Type B pancreatic cell (in vitro differentiated cells): ENCODE results near the gene ASPRV1. TPM values are rescaled to one million over a fixed set of nuclear protein-coding genes. Genes with fewer than 3 reads are reported as not detected.

Source experiments
- DNase-seq: peaks from one replicate; pipeline ENCODE4 v3.0.0; 2021; ENCODE audit warnings: mixed read lengths; ENCODE audit not compliant: unreplicated experiment; ENCODE audit errors: extremely low spot score
- H3K27ac Mint-ChIP-seq: 2 replicates; pipeline ENCODE4 v1.8.0; 2021; ENCODE audit warnings: mild to moderate bottlenecking, mixed read lengths
- H3K27me3 Mint-ChIP-seq: 2 replicates; pipeline ENCODE4 v1.8.0; 2021; ENCODE audit warnings: mixed read lengths
- H3K36me3 Mint-ChIP-seq: 2 replicates; pipeline ENCODE4 v1.8.0; 2021; ENCODE audit warnings: mixed read lengths
- H3K4me1 Mint-ChIP-seq: one replicate; pipeline ENCODE4 v1.8.0; 2021; ENCODE audit warnings: mixed read lengths; ENCODE audit not compliant: unreplicated experiment
- H3K4me3 Mint-ChIP-seq: 2 replicates; pipeline ENCODE4 v1.8.0; 2021; ENCODE audit warnings: mild to moderate bottlenecking, mixed read lengths
- H3K9me3 Mint-ChIP-seq: 2 replicates; pipeline ENCODE4 v1.8.0; 2021; ENCODE audit warnings: mixed read lengths
- total RNA-seq: library from RNA; stranded (reverse); gene quantifications from 2 replicates; pipeline ENCODE4 v1.2.1, GENCODE V29; 2021; ENCODE audit warnings: low replicate concordance
- TF ChIP-seq, protein P1 (sequence below): fragments of 200-600 bp; sonication (generic); conservative IDR thresholded peaks from 2 replicates; pipeline ENCODE4 v1.5.0; 2021; ENCODE audit warnings: antibody characterized with exemption, mild to moderate bottlenecking

The ASPRV1 gene
- total RNA-seq, 1 donor from 2014 or later, result 1.3 TPM

DNA sequence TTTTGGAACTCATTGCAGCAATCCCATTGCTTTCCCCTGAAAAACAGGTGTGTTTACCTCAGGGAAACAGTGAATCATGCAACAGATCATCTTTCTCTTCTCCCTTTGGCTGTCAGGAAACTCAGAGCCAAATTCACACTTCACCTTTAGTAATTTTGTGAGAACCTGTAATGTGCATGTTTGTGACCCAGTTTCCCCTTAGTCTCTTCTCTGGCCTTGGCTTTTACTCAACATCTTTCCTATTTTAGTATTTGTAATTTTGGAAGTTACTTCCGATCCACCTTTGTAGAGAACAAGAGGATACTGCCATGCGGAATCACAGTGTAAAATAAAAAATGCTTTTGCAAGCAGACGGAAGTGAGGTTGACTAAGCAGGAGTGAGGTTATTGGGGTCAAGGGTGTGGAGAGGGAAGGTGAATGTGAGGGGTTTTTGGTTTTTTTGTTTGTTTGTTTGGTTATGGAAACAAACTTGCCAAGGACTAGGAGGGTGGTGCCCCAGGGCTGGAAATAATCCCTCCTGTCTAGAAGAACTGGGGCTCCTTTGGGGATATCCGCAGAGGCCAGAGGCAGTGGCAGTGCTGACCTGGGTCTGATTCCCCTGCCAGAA lies 14.0 kb downstream of the ASPRV1 start:
- H3K4me3 Mint-ChIP-seq, result no peak overlapping the region
- no peaks in the 10 kb centered on the region for H3K4me1 Mint-ChIP-seq
- H3K27me3 Mint-ChIP-seq, result no peaks in the 10 kb centered on the region
- TF ChIP-seq, protein P1, sequence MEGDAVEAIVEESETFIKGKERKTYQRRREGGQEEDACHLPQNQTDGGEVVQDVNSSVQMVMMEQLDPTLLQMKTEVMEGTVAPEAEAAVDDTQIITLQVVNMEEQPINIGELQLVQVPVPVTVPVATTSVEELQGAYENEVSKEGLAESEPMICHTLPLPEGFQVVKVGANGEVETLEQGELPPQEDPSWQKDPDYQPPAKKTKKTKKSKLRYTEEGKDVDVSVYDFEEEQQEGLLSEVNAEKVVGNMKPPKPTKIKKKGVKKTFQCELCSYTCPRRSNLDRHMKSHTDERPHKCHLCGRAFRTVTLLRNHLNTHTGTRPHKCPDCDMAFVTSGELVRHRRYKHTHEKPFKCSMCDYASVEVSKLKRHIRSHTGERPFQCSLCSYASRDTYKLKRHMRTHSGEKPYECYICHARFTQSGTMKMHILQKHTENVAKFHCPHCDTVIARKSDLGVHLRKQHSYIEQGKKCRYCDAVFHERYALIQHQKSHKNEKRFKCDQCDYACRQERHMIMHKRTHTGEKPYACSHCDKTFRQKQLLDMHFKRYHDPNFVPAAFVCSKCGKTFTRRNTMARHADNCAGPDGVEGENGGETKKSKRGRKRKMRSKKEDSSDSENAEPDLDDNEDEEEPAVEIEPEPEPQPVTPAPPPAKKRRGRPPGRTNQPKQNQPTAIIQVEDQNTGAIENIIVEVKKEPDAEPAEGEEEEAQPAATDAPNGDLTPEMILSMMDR, result no peak
- H3K36me3 Mint-ChIP-seq, result peaks cover 4% of the 10 kb centered on the region
- DNase-seq, result no peak
- no peaks in the 10 kb centered on the region for H3K9me3 Mint-ChIP-seq
- H3K27ac Mint-ChIP-seq, result no peak overlapping the region

DNA sequence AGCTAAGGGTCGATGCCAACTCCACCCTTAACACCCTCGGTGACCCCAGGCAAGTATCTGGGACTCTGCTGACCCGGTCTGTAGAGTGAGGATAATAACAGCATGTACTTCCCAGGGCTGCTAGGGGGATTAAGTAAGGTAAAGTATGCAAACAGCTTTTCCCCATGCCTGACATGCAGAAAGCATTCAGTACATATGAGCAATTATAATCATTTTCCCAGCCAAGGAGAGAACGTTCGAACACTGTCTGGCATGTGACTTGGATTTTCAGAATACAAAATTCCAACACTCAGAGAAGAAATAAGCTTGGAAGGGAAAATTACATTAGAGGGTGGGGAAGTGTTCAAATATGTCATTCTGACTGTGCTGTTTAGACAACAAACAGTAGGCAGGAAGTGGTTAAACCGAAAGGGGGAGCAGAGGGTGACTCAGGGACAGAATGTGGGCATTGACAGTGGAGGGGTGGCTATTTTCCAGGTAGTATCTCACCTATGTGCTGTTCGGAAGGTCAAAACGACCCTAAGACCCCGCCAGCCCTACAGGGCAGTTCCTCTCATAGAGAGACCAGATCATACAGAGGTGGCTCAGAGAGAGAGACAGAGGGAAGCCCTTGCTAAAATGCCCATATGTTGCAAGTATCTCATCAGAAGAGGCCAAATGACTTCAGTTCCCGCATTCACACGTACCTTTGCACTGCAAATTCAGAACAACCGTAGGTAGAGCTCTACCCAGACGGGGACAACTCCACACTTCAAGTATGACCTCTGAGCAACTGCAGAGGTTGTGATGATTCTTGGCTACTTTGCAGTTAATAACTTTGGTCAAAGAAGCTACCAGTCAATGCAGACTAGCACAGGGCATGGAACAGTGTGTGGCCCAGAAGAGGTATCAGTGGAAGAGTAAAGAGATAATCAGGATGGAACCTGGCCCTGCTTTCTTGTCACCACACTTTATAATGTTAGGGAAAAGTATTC lies 14.8 kb downstream of the ASPRV1 start:
- no peaks in the 10 kb centered on the region for H3K4me1 Mint-ChIP-seq
- H3K9me3 Mint-ChIP-seq, result no peaks in the 10 kb centered on the region
- no peaks in the 10 kb centered on the region for H3K27me3 Mint-ChIP-seq
- DNase-seq, result no peak
- H3K27ac Mint-ChIP-seq, result no peak overlapping the region
- TF ChIP-seq, protein P1, result no peak
- no peak overlapping the region for H3K4me3 Mint-ChIP-seq
- peaks cover 10% of the 10 kb centered on the region for H3K36me3 Mint-ChIP-seq

GRCh38 chr2:69945941-69946340 lies 15.5 kb downstream of the ASPRV1 start:
- Mint-ChIP-seq H3K4me1 (no peaks in the 10 kb centered on the region), H3K4me3 (no peak overlapping the region), H3K36me3 (peaks cover 10% of the 10 kb centered on the region), H3K27me3 (no peaks in the 10 kb centered on the region), H3K9me3 (no peaks in the 10 kb centered on the region), H3K27ac (no peak overlapping the region)
- DNase-seq, result no peak
- TF ChIP-seq, protein P1, result no peak

- H3K27ac Mint-ChIP-seq, result no peak overlapping the region
- TF ChIP-seq, protein P1, result no peak
Observed at GRCh38 chr2:69945441-69945840, 16.0 kb downstream of the ASPRV1 start.

GRCh38 chr2:69944756-69945155 lies 16.7 kb downstream of the ASPRV1 start:
- Mint-ChIP-seq H3K27me3 (no peaks in the 10 kb centered on the region), H3K4me1 (peaks cover under 1% of the 10 kb centered on the region), H3K9me3 (no peaks in the 10 kb centered on the region), H3K27ac (no peak overlapping the region), H3K36me3 (peaks cover 10% of the 10 kb centered on the region), H3K4me3 (no peak overlapping the region)
- TF ChIP-seq, protein P1, result no peak
- DNase-seq, result no peak

More at GRCh38 chr2:69945441-69945840, 16.0 kb downstream of the ASPRV1 start:
- H3K4me1 Mint-ChIP-seq, result no peaks in the 10 kb centered on the region
- no peaks in the 10 kb centered on the region for H3K27me3 Mint-ChIP-seq
- peaks cover 10% of the 10 kb centered on the region for H3K36me3 Mint-ChIP-seq
- no peaks in the 10 kb centered on the region for H3K9me3 Mint-ChIP-seq
- no peak overlapping the region for H3K4me3 Mint-ChIP-seq
- no peak for DNase-seq
